ENCODE measurements around the gene TCF21. TPM values are rescaled to one million over a fixed set of nuclear protein-coding genes. Genes with fewer than 3 reads are reported as not detected.
"Not testable (repeated sequence)": the region's sequence is repeated elsewhere in the genome, so short reads cannot be mapped to it uniquely, and the experiment has no call there.

The TCF21 gene
- total and polyA plus RNA-seq, 2 of the 13 experiments (the other 11 are each of a cell fraction or from before 2014, with no cell fraction given), result not detected

DNA sequence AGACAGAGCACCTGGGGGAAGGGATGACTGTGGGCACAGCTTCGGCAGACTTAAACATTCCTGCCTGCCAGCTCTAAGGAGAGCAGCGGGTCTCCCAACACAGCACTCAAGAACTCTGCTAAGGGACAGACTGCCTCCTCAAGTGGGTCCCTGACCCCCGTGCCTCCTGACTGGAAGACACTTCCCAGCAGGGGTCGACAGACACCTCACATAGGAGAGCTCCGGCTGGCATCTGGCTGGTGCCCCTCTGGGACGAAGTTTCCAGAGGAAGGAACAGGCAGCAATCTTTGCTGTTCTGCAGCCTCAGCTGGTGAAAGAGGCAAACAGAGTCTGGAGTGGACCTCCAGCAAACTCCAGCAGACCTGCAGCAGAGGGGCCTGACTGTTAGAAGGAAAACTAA, 42.3 kb downstream of the TCF21 start:
- H2AFZ ChIP-seq (ENCODE audit: low read length); H3K9me3 ChIP-seq (ENCODE audit: low read length); in situ Hi-C loops (cut with HindIII; ENCODE audit: extremely low pct_ligation_motif_present, low pct_unique_long_range_greater_than_20kb); H3K27me3 ChIP-seq (ENCODE audit: control insufficient read depth in 1 of 2, insufficient read depth in 2 of 2, low read length in 2 of 2); H3K79me2 ChIP-seq (ENCODE audit: insufficient read depth, low read length); H3K27ac ChIP-seq (ENCODE audit: extremely low read length, insufficient read depth, low read length); FAIRE-seq; H4K20me1 ChIP-seq (ENCODE audit: insufficient read depth, low read length); ATAC-seq; DNase-seq (ENCODE audit: low spot score); H3K9ac ChIP-seq (ENCODE audit: insufficient read depth, low read depth, low read length); H3K36me3 ChIP-seq (replicated peaks in 1 of 2; ENCODE audit: control insufficient read depth in 1 of 2, insufficient read depth in 2 of 2, low read length in 2 of 2); CTCF ChIA-PET (ENCODE audit: low intra/inter-chr PET ratio, low total read pairs); POLR2A ChIA-PET; H3K4me3 ChIP-seq (replicated peaks in 1 of 3; ENCODE audit: insufficient read depth in 1 of 3, low read depth in 2 of 3, low read length in 3 of 3); H3K4me1 ChIP-seq (ENCODE audit: insufficient read depth, low read length); H3K4me2 ChIP-seq (ENCODE audit: low read depth, low read length); BruUV-seq (replicated peaks); intact Hi-C loops (cut with micrococcal nuclease; ENCODE audit: unreplicated experiment): not testable (repeated sequence)
- 3% methylated on average over 6 of the region's 6 CpGs for WGBS (ENCODE audit: low lambda C conversion rate)
- peak; percentile 48 for TF ChIP-seq STAG1 (CRISPR knock-in tag; IDR thresholded peaks at IDR 0.05)
- TF ChIP-seq, protein P1, sequence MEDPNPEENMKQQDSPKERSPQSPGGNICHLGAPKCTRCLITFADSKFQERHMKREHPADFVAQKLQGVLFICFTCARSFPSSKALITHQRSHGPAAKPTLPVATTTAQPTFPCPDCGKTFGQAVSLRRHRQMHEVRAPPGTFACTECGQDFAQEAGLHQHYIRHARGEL (CRISPR knock-in tag; IDR thresholded peaks at IDR 0.05), result 0 out of 2 replicates have a peak, but pooled peaks have one; percentile 45
- TF ChIP-seq, protein P2, sequence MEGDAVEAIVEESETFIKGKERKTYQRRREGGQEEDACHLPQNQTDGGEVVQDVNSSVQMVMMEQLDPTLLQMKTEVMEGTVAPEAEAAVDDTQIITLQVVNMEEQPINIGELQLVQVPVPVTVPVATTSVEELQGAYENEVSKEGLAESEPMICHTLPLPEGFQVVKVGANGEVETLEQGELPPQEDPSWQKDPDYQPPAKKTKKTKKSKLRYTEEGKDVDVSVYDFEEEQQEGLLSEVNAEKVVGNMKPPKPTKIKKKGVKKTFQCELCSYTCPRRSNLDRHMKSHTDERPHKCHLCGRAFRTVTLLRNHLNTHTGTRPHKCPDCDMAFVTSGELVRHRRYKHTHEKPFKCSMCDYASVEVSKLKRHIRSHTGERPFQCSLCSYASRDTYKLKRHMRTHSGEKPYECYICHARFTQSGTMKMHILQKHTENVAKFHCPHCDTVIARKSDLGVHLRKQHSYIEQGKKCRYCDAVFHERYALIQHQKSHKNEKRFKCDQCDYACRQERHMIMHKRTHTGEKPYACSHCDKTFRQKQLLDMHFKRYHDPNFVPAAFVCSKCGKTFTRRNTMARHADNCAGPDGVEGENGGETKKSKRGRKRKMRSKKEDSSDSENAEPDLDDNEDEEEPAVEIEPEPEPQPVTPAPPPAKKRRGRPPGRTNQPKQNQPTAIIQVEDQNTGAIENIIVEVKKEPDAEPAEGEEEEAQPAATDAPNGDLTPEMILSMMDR (CRISPR knock-in tag; IDR thresholded peaks at IDR 0.05), result peak; percentile 39

DNA sequence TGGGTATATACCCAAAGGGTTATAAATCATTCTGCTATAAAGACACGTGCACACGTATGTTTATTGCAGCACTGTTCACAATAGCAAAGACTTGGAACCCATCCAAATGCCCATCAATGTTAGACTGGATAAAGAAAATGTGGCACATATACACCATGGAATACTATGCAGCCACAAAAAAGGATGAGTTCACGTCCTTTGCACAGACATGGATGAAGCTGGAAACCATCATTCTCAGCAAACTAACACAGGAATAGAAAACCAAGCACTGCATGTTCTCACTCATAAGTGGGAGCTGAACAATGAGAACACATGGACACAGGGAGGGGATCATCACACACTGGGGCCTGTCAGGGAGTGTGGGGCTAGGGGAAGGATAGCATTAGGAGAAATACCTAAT, 47.4 kb downstream of the TCF21 start:
- FAIRE-seq; H3K9ac ChIP-seq (ENCODE audit: insufficient read depth, low read depth, low read length); H3K4me1 ChIP-seq (ENCODE audit: insufficient read depth, low read length); POLR2A ChIA-PET; H3K27ac ChIP-seq (ENCODE audit: extremely low read length, insufficient read depth, low read length); H2AFZ ChIP-seq (ENCODE audit: low read length); H3K27me3 ChIP-seq (ENCODE audit: control insufficient read depth in 1 of 2, insufficient read depth in 2 of 2, low read length in 2 of 2); H3K36me3 ChIP-seq (replicated peaks in 1 of 2; ENCODE audit: control insufficient read depth in 1 of 2, insufficient read depth in 2 of 2, low read length in 2 of 2); H3K4me3 ChIP-seq (replicated peaks in 1 of 3; ENCODE audit: insufficient read depth in 1 of 3, low read depth in 2 of 3, low read length in 3 of 3); BruUV-seq (replicated peaks); intact Hi-C loops (cut with micrococcal nuclease; ENCODE audit: unreplicated experiment); H3K9me3 ChIP-seq (ENCODE audit: low read length); CTCF ChIA-PET (ENCODE audit: low intra/inter-chr PET ratio, low total read pairs); H3K4me2 ChIP-seq (ENCODE audit: low read depth, low read length); H3K79me2 ChIP-seq (ENCODE audit: insufficient read depth, low read length); DNase-seq (ENCODE audit: low spot score); H4K20me1 ChIP-seq (ENCODE audit: insufficient read depth, low read length); in situ Hi-C loops (cut with HindIII; ENCODE audit: extremely low pct_ligation_motif_present, low pct_unique_long_range_greater_than_20kb); ATAC-seq: not testable (repeated sequence)
- WGBS (ENCODE audit: low lambda C conversion rate), result 28% methylated on average over 3 of the region's 3 CpGs
